ENCODE data around the gene OR52N1.

DNA sequence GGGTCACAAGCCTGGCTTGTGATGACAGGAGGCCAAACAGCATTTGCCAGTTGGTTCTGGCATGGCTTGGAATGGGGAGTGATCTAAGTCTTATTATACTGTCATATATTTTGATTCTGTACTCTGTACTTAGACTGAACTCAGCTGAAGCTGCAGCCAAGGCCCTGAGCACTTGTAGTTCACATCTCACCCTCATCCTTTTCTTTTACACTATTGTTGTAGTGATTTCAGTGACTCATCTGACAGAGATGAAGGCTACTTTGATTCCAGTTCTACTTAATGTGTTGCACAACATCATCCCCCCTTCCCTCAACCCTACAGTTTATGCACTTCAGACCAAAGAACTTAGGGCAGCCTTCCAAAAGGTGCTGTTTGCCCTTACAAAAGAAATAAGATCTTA, 54.0 kb downstream of the OR52N1 start:
- no peak for TF ChIP-seq EP300 (IDR thresholded peaks at IDR 0.05)
- TF ChIP-seq, protein P1, sequence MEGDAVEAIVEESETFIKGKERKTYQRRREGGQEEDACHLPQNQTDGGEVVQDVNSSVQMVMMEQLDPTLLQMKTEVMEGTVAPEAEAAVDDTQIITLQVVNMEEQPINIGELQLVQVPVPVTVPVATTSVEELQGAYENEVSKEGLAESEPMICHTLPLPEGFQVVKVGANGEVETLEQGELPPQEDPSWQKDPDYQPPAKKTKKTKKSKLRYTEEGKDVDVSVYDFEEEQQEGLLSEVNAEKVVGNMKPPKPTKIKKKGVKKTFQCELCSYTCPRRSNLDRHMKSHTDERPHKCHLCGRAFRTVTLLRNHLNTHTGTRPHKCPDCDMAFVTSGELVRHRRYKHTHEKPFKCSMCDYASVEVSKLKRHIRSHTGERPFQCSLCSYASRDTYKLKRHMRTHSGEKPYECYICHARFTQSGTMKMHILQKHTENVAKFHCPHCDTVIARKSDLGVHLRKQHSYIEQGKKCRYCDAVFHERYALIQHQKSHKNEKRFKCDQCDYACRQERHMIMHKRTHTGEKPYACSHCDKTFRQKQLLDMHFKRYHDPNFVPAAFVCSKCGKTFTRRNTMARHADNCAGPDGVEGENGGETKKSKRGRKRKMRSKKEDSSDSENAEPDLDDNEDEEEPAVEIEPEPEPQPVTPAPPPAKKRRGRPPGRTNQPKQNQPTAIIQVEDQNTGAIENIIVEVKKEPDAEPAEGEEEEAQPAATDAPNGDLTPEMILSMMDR (IDR thresholded peaks at IDR 0.05): no peak

Data from sigmoid colon (tissue), 4 donors.